HG02763 (cell line): ENCODE results near the gene LIPI.
"Not testable (repeated sequence)": the region's sequence is repeated elsewhere in the genome, so short reads cannot be mapped to it uniquely, and the experiment has no call there.

ENCODE experiments used
- ATAC-seq: cut with Tn5 transposase; IDR thresholded peaks from one replicate; pipeline ENCODE4 v1.9.1; 2021; ENCODE audit warnings: mild to moderate bottlenecking, moderate library complexity; ENCODE audit not compliant: unreplicated experiment

Gene LIPI

DNA sequence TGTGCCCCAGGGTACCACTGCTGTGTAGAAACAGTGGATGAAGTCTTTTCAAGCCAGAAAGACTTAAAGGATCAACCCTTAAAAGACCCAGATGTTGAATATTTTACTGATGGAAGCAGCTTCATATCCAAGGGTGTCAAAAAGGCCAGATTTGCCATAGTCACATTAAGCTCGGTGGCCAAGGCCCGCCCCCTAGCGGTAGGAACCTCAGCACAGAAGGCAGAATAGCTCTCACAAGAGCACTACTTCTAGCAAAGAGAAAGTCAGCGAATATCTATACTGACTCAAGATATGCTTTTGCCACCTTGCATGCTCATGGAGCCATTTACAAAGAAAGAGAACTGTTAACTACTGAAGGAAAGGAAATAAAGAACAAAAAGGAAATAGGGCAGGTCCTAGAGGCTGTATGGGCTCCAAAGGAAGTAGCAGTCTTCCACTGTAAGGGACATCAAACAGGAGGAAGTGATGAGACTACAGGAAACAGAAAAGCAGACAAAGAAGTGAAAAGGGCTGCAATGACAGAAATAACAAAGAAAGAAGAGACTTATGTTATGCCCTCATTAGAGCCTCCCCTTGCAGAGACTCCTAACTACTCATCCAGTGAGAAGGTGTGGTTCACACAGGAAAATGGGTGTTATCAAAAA is 90.5 kb downstream of the LIPI start:
- peak; percentile 48 for ATAC-seq

DNA sequence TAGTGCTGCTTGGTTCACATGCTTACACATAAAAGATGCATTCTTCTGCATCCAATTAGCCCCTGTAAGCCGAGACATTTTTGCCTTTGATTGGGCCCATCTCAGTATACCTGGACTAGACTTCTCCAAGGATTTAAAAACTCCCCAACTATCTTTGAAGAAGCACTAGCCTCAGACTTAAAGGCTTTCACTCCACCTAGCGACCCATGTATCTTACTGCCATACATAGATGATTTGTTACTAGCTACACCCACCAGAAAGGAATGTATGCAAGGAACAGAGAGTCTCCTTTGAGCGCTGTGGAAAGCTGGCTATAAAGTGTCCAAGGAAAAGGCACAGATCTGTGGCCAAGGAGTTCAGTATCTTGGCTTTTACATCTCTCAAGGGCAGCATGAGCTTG is 91.7 kb downstream of the LIPI start:
- ATAC-seq = no peak

DNA sequence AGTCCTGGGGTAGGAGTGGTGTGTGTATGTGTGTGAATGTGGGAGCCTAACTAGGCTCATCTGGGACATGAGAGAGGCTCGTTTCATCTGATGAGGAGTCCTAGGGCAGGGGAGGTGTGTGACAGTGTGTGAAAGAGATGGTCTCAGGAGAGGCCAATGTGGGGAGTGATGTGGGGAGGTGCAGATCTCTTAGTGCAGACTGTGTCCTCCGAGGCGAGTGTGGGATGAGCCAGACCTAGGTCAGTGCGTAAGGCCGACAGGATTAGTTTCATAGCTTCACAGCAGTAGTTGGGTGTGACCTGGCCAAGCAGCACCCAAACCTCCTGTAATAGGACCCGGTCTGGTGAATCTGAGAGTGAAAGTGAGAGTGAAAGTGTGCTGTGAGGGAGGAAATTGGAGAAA is 94.7 kb downstream of the LIPI start:
- ATAC-seq = peak; percentile 70

DNA sequence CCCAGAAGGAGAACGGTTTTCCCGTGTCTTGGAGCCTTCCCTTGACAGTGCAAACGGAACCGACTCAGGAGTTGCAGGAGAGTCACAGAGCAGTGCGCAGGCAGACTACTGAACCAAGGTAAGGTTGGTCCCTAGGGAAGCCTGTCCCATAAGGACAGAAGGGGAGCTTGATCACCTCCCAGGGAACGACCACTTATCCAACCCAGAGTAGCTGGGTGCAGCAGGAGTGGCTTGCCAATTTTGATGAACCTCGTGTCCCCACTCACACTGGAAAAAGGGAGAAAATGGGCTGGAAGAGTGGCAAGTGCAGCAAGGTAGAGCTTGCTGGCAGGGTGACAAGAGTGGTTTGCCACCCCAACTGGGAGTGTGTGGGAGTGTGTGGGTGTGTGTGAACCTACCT is 95.1 kb downstream of the LIPI start:
- ATAC-seq = no peak

DNA sequence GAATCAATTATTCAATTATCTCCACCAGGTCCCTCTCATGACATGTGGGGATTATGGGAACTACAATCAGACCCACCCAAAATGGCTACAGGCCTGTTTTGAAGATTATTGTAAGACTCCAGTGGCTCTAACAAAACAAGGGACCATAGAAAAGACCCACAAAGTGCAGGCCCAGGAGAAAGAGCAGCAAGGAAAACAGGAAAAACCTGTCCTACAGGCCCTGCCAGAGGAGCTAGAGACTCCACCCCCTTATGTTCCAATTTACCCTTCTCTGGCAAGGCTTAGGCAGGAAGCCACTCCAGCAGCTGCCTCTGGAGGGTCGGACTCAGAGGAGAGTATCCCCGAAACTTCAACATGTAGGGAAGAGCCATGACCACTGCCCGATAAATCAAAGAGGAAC is 96.5 kb downstream of the LIPI start:
- ATAC-seq = no peak

DNA sequence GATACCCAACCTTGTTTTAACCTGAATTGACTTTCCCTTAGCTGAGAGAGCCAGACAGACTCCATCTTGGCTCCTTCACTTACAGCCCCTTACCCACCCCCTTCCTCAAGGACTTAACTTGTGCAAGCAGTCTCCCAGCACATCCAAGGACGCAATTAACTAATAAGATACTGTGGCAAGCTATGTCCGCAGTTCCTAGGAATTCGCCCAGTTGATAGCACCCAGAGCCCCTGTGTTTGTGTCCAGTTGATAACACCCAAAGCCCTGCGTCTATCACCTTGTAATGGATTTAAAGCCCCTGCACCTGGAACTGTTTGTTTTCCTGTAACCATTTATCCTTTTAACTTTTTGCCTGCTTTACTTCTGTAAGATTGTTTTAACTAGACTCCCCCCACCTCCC is 106.2 kb downstream of the LIPI start:
- not testable (repeated sequence) for ATAC-seq

DNA sequence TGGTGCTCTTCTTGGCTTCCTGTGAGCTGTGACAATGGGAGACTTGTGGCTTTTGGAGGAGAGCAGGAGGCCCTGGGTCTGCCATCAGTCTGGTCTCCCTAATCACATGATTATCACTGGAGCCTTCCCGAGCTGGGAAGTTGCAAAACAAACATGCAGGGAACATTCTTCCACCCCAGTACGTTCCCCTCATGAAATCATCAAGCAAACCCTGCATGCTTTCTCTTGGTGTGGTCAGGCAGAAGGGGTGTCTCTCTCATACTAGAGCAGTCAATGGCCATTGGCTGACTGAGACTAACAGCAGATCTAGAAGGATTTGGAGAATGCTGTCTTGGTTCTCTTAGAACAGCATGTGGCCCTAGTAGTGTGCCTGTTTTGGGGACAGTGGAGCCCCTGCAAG is 111.2 kb downstream of the LIPI start:
- no peak for ATAC-seq

DNA sequence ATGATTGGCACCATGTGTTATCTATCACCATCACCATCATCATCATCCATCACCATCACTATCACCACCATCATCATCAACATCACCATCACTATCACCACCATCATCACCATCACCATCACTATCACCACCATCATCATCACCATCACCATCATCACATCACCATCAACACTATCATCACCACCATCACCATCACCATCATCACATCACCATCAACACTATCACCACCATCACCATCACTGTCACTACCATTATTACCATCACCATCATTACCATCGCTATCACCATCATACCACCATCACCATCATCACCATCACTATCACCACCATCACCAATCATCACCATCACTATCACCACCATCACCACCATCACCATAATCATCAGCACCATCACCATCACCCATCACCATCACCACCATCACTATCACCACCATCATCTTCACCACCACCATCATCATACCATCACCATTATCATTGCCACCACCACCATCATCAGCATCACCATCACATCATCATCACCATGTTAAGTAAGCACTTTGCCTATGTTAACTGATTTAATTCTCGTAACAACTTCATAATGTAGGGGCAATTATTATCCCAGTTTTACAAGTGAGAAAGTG is 112.8 kb downstream of the LIPI start:
- ATAC-seq = no peak

DNA sequence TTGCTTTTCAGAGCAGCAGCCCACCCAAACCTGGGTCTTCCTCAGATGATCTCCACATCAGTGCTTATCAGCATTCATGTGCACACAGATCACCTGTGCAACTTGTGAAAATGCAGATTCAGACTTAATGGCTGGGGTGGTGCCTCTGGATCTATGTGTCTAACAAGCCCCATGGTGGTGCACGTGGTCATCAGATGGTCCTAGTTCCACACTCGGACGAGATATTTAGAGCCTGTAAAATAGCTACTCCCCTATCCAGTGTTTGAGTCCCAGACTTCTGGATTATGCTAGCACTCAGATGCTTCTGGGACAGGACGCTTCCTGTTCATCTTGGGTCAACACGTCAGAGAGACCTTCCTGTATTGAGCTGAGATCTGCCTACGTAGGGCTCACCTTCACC is 114.2 kb downstream of the LIPI start:
- ATAC-seq = no peak

DNA sequence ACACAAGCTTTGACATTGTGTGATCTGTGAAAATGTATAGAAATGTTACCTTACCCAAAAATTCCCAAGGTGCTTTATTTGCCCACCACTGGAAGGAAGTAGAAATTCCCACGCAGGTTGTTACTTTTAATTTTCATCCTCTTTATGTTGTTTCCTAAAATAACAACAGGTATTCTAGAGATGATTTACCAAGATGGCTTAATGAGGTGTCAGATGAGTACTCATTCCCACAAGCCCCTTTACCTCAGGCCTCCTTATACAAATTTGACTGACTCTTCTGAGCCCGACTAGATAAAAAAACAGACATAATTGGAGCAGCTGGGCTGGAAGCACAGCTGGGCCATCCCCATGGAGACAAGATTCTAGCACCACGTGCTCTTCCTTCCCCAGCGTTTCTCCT is 114.6 kb downstream of the LIPI start:
- ATAC-seq = peak; percentile 40

DNA sequence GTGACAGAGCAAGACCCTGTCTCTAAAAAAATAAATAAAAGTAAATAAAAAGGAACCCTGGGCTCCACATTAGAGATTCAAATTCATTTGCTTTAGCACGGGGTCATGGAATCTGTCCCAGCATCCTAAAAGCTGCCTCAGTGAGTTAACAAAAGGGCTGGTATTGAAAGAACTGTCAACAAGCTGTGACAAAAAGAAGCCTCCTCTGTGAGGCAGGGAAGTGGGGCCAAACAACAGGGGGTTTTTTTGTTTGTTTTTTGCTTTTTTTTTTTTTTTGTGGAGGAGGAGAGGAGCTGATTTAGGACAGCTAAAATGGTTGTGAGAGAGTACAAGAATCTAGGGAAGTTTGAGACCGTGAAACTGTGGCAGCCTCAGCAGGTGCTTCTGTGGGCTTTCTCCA is 115.7 kb downstream of the LIPI start:
- no peak for ATAC-seq

DNA sequence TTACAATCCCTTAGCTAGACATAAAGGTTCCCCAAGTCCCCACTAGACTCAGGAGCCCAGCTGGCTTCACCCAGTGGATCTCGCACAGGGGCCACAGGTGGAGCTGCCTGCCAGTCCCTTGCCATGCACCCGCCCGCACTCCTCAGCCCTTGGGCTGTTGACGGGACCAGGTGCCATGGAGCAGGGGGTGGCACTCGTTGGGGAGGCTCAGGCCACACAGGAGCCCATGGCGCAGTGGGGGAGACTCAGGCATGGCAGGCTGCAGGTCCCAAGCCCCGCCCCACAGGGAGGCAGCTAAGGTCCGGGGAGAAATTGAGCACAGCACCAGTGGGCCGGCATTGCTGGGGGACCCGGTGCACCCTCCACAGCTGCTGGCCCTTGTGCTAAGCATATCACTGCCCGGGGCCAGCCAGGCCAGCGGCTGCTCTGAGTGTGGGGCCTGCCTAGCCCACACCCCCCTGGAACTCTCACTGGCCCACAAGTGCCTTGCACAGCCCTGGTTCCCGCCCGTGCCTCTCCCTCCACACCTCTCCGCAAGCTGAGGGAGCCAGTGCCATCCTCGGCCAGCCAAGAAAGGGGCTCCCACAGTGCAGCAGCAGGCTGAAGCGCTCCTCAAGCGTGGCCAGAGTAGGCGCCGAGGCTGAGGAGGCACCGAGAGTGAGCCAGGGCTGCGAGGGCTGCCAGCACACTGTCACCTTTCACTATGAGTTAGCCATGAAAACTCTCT is 117.8 kb downstream of the LIPI start:
- ATAC-seq = no peak

DNA sequence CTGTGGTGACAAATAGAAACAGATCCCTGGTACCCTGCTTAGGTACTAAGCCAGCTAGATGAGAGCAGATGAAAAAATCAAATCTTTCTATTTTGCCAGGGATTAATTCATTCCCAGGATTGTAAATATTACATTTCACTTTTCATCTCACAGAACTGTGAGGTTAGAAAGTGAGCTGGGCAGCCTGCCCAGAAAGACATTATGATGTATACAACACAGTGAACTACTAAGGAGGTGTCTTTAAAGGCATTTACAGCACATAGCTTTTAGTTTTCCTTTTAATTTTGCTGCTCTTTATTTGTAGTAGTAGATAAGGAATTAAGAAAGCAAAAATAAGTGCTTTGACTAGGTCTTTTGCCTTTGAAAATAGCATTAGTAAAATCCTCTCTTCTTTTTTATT is 120.6 kb downstream of the LIPI start:
- not testable (repeated sequence) for ATAC-seq

DNA sequence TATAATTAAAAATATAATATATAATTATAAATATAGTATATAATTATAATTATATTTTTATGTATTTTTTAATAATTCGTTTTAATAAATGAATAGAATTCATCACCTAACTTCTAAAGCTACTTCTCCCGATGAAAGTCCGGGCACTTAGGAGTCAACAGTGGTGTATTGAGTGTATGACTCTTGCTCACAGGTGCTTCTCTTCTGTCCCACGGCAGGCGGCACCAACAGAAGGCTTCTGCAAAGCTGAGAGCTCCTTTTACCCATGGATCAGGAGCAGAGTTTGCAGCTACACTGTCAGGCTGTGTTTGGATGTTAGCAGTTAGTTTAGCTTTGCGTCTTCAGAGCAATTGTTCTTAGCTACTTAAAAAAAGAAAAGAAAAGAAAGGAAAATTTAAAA is 122.4 kb downstream of the LIPI start:
- no peak for ATAC-seq

DNA sequence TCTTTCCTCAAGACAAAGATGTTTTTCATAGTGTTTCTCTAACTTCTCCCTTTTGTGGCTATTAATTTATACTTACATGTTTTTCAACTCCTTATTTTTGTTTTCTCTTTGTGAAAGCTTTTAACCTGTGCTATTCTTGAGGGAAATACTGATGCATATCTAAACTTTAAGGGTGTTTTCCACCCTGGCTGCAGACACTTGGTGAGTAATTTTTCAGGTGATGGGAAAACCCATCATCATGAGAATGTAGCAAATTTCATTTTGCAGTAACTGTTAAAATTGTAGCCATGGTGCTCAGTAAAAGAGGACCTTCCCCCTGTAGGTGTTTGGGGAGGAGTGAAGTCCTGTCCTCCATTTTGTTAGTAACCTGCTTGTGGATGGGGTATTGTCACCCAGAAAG is 124.2 kb downstream of the LIPI start:
- no peak for ATAC-seq

DNA sequence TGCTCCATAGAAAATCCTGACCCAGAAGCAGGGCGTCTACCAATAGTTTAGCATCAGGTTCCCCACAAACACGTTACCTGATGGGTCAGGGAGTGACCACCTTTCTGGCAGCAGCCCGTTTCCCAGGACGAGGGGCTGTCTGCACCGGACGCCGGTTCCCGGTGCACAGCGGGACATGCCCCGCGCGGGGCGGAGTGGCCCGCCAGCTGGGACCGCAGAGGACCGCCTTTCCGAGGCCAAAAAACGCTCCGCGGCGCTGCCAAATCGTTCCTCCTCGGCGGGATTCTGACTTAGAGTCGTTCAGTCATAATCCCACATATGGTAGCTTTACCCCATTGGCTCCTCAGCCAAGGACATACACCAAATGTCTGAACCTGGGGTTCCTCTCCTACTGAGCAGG is 126.1 kb downstream of the LIPI start:
- no peak for ATAC-seq

DNA sequence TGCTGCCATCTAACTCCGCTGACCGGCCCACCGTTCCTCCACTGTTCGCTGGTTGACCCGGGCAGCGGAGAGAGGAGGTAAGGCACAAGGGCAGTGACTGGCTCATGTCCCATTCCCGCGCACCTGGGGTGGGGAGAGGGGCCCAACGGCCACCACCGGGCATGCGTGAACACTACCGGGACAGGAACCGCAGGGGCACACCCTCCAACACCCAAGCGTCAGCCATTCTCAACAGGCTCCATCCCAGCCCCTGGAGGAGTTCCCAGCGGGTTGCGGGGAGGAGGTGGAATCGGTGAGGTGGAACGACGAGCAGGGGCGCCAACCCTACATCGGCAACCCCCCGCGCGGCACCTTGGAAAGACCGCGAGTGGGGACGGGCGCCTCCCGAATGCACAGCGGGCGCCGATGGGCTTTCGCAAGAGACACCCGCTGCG is 126.7 kb downstream of the LIPI start:
- no peak for ATAC-seq

DNA sequence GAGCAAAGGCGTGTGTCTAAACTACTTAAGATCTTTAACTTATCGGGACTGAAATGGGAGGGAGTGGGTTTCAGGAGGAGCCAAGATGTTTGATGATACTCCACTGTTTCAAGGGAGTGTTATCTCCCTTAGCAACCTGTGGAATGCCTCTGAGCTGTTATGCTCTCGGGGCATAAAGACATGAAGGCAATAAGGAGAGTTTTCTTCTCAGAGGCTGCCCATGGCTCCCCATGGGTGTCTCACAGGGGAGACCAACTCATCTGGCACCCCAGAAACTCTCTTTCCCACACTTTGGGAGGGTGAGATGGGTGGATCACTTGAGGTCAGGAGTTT is 130.0 kb downstream of the LIPI start:
- no peak for ATAC-seq

DNA sequence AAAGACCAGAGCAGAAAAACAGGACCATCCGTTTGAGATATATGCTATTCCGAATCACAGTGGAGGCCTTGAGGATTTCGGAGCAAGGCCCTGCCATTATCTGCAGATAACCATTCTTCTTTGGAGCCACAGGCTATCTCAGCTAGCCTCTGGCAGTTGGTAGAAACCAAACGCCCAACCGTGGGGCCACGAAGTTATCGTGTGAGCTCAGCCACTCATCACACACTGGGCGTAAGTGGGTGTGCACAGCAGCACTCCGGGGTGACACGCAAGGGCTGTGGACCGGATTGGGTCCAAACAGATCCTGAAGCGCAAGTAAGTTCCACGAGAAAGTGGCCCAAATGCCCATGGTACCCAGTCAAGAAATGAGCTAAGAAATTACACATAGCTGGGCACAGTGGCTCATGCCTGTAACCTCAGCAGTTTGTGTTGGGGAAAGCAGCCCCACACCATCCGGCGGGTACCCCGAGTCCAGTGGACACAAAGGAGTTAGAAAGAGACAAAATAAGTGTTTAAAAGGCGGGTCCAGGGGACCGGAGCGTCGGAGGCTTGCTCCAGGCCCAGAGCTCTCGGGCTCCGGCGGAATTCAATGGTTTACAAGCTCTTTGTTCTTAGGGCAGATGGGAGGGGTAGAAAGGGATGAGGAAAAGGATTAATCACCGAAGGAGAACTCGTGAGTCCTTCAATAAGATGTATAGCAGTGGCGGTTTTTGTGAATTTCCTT is 130.6 kb downstream of the LIPI start:
- no peak for ATAC-seq

DNA sequence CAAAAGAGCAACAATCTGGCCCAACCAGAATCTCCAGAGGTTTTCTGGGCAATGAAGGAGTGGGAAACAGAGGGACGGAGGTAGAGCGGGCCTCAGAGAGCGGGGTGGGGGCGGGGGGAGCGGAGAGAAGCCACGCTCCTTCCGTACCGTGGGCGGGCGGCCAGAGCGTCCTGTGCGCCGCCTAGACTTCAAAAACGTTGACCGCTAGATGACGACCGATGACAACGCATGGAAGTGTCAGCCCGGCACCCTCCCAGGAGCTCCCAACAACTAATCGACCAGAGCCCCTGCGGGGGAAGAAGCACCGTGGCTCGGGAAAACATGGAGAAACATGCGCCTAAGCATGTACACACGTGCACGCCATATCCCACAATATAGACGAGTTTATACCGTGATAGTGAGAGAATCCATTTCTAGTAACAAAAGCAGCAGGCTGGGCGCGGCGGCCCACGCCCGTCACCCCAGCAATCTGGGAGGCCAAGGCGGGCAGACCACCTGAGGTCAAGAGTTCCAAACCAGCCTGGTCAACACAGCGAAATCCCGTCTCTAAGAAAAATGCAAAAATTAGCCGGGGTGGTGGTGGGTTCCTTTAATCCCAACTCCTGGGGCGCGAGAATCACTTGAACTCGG is 131.9 kb downstream of the LIPI start:
- ATAC-seq = no peak

DNA sequence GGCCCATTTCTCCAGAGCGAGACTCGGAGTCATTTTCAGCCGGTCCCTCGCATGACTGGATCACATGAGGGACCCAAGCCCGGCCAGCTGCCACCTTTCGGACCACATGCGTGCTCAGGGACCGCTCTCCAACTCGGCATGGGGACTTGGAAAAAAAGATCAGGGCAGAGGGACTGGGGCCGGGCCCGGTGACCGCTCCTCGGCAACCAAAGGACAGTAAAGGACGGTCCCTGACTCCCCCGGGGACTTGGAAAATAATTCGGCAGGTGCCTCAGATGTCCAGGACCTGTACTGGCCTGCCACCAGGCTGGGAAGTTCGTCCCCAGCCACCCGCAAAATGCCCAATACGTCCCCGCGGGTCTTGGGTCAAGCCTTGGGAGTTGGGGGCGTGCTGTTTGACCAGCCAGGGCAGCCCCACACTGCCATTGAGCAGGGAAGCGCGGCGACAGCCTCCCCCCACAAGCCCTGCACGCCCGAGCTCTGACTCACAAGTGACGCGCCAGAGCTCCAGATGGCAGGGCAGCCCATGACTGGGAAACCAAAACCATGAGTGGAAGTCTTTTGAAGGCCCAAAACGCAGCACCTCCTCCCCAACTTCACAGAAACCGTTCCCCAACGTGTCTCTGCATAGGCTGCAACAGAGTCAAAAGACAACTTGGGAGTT is 134.5 kb downstream of the LIPI start:
- no peak for ATAC-seq
